HUES6 (cell line): Measurements from ENCODE around the gene CADPS.
A peak's percentile ranks its signal among the peaks of the same experiment; 100 is the strongest.

Experiments used
- H3K27ac ChIP-seq: 2 replicates; pipeline ENCODE4 v1.7.0; 2013; ENCODE audit warnings: low read depth, mild to moderate bottlenecking, low read length, inconsistent platforms
- H3K27me3 ChIP-seq: 2 replicates; pipeline ENCODE4 v1.6.1; 2013; ENCODE audit warnings: low read length; ENCODE audit not compliant: control insufficient read depth, insufficient read depth
- H3K36me3 ChIP-seq: 2 replicates; pipeline ENCODE4 v1.6.1; 2013; ENCODE audit warnings: low read length; ENCODE audit not compliant: control insufficient read depth, insufficient read depth
- H3K4me1 ChIP-seq: 2 replicates; pipeline ENCODE4 v1.6.1; 2013; ENCODE audit warnings: low read length; ENCODE audit not compliant: control insufficient read depth, insufficient read depth
- H3K4me3 ChIP-seq: 2 replicates; pipeline ENCODE4 v1.5.1; 2013; ENCODE audit warnings: low read depth, low read length
- H3K9ac ChIP-seq: one replicate; pipeline ENCODE4 v1.6.1; 2013; ENCODE audit warnings: mild to moderate bottlenecking, low read length
- H3K9me3 ChIP-seq: 2 replicates; pipeline ENCODE4 v1.6.1; 2013; ENCODE audit warnings: low read depth, low read length; ENCODE audit not compliant: control insufficient read depth, insufficient read depth

Gene CADPS

DNA sequence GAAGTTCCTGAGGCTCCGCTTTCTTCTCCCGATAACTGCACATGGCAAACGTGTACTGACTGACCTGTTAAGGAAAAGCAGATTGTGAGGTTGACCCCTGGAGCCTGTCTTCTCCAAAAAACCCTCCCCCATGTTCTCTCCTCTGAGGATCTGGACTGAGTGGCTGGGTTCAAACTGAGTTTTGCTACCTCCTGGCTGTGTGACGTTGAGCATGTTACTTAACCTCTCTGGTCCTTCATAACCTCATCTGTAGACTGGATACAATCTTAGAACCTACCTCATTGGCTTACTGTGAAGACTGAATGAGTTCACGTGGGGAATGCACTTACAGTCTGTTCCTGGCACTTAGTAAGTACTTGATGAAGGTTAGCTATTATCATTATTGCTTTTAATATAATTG is 317.8 kb downstream of the CADPS start:
- no peaks in the 10 kb centered on the region for H3K9me3 ChIP-seq
- peaks cover 8% of the 10 kb centered on the region; the same call in 1 of the 2 replicates for H3K4me1 ChIP-seq
- H3K4me3 ChIP-seq, result no peak overlapping the region
- no peaks in the 10 kb centered on the region for H3K27me3 ChIP-seq
- no peak overlapping the region for H3K27ac ChIP-seq
- no peaks in the 10 kb centered on the region for H3K36me3 ChIP-seq
- no peak overlapping the region for H3K9ac ChIP-seq

DNA sequence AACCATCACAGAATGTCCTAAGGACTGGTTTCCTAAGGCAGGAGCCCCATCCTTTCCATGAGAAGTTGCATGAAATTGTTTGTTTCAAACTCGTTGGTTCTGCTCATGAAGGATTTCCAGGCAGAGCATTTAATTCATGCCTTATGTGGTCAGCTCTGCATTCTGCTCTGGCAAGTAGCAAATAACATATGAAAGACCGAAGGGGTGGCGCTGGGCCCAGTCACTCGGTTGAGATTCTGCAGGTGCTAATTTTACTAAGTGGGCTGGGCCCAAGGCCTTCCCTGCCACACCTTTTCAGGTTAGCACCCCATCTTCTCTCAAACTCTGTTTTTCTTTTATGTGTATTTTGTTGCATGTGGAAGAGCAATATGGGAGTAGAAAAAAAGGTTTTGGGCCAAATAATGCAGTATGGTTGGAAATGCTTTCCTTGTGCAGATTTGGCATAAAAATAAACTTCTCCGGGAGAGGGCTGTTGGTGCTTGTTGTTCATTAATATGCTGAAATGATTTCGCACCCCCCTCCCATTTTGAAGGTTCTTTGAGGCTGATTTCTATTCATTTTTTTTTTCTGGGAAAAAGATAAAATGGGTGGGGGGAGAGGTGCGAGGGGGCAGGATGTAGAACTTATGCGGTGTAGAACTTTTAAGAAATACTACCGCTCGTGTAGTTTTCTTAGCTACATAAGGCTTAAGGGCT is 318.9 kb downstream of the CADPS start:
- Histone ChIP-seq H3K4me1 (peaks cover 8% of the 10 kb centered on the region; the same call in 1 of the 2 replicates), H3K27ac (no peak overlapping the region)

DNA sequence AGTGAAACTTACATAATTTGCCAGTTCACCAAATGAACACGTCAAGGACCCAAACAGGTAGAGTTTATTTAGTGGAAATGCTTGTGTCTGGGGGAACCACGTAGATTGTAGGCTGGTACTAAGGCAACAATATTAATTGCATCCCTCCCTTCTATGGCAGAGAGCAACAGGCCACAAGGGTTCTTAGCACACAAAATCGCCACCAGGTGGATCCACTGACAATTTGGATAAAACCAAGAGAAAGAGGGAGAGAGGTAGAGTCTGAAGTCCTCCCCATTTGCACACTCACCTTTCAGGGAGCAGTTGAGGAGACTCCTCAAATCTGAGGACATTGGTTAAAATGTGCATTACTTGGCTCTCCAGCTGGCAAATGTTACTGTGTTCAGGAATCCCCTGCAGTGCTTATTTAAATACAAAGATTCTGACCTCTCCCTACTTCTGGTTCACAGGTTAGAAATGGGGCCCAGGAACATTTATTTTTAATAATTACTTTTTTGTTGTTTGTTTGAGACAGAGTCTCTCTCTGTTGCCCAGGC is 320.9 kb downstream of the CADPS start:
- Histone ChIP-seq H3K4me3 (no peak overlapping the region), H3K9ac (no peak overlapping the region), H3K27ac (no peak overlapping the region), H3K4me1 (peaks cover 8% of the 10 kb centered on the region; the same call in 1 of the 2 replicates), H3K36me3 (no peaks in the 10 kb centered on the region), H3K27me3 (no peaks in the 10 kb centered on the region), H3K9me3 (no peaks in the 10 kb centered on the region)

More for the DNA sequence above, 318.9 kb downstream of the CADPS start:
- Histone ChIP-seq H3K36me3 (no peaks in the 10 kb centered on the region), H3K4me3 (no peak overlapping the region), H3K9me3 (no peaks in the 10 kb centered on the region), H3K9ac (no peak overlapping the region), H3K27me3 (no peaks in the 10 kb centered on the region)

GRCh38 chr3:62553811-62554210 is 321.4 kb downstream of the CADPS start:
- Histone ChIP-seq H3K27me3 (no peaks in the 10 kb centered on the region), H3K9me3 (no peaks in the 10 kb centered on the region), H3K4me3 (no peak overlapping the region), H3K36me3 (no peaks in the 10 kb centered on the region), H3K9ac (no peak overlapping the region), H3K27ac (no peak overlapping the region), H3K4me1 (peaks cover 11% of the 10 kb centered on the region; the same call in 1 of the 2 replicates)

GRCh38 chr3:62551556-62551955 is 323.7 kb downstream of the CADPS start:
- H3K4me1 ChIP-seq, result peaks cover 20% of the 10 kb centered on the region
- no peaks in the 10 kb centered on the region for H3K36me3 ChIP-seq
- no peak overlapping the region for H3K27ac ChIP-seq
- no peak overlapping the region for H3K9ac ChIP-seq
- no peaks in the 10 kb centered on the region for H3K9me3 ChIP-seq
- H3K4me3 ChIP-seq, result no peak overlapping the region
- no peaks in the 10 kb centered on the region for H3K27me3 ChIP-seq

DNA sequence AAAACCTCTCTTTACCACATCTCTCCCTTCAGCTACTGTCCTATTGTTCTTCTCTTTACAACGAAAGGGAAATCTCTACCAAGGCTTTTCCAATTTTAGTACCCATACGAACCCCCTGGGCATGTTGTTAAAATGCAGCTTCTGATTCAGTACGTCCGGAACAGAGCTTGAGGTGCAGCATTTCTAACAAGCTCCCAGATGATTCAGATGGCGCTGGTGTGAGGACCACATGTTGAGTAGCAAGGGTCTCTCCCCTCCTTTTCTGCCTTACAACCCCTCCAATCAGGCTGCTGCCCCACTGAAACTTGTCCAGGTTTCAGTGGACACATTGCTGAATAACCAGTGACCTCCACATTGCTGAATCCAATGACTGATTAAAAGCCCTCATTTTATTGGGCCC is 324.8 kb downstream of the CADPS start:
- Histone ChIP-seq H3K4me1 (peaks cover 13% of the 10 kb centered on the region), H3K4me3 (no peak overlapping the region), H3K9me3 (no peaks in the 10 kb centered on the region), H3K27ac (no peak overlapping the region), H3K9ac (no peak overlapping the region), H3K27me3 (no peaks in the 10 kb centered on the region), H3K36me3 (no peaks in the 10 kb centered on the region)

DNA sequence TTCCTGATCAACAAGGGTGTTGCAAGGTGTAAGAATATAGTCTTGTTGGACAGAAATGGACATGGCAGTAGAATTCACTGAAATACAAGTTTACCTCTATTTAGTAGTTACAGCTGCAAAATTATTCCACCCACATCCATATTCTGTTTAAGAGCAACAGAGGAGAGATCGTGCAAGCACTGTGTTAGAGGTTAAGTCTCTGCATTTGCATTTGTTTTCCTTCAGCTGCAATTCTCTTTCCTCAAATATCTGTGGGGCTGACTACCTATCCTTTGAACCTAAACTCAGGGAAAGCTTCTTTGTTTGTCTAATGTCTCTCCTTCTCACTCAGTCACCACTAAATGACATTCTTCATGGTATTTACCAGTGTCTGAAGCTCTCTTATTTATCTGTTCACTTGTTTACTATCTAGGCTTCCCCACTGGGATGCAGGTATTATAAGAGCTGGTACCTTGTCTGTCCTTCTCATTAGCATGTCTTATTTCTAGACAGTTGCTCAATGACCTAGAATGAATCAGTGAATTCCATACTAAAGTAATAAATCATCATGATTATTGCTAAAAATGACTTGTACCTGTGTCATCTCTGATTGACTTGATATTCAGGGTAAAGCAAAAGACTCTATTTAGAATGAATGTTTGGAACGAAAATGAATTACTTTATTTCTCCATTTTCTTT is 326.5 kb downstream of the CADPS start:
- Histone ChIP-seq H3K4me3 (no peak overlapping the region), H3K36me3 (no peaks in the 10 kb centered on the region), H3K9me3 (no peaks in the 10 kb centered on the region), H3K27ac (no peak overlapping the region), H3K27me3 (no peaks in the 10 kb centered on the region), H3K9ac (no peak overlapping the region), H3K4me1 (peaks cover 15% of the 10 kb centered on the region)

DNA sequence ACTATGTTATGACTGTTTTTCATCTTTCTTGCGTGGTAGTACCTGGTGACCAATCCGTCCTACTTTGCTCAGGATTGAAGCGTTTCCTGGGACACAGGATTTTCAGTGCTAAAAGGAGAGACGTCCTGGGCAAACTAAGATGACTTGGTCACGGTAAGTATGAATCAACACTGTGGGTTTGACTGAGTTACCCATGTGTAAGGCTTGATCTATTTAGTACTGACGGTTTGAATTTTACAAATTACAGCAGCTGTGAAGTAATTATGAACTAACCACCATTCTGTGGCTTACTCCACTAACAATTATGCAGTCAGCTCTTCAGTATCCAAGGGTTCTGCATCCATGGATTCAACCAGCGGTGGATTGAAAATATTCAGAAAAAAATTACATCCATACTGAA is 328.9 kb downstream of the CADPS start:
- no peak overlapping the region for H3K9ac ChIP-seq
- H3K4me1 ChIP-seq, result peaks cover 15% of the 10 kb centered on the region
- H3K9me3 ChIP-seq, result no peaks in the 10 kb centered on the region
- H3K36me3 ChIP-seq, result no peaks in the 10 kb centered on the region
- H3K4me3 ChIP-seq, result no peak overlapping the region
- no peaks in the 10 kb centered on the region for H3K27me3 ChIP-seq
- no peak overlapping the region for H3K27ac ChIP-seq

- Histone ChIP-seq H3K4me3 (no peak overlapping the region), H3K9me3 (no peaks in the 10 kb centered on the region), H3K27me3 (no peaks in the 10 kb centered on the region), H3K4me1 (peaks cover 31% of the 10 kb centered on the region), H3K9ac (no peak overlapping the region), H3K36me3 (no peaks in the 10 kb centered on the region), H3K27ac (no peak overlapping the region)
These were observed 333.0 kb downstream of the CADPS start for GRCh38 chr3:62542185-62542584.

GRCh38 chr3:62539762-62540161 is 335.5 kb downstream of the CADPS start:
- Histone ChIP-seq H3K9ac (no peak overlapping the region), H3K27ac (0 out of 2 replicates have a peak overlapping the region, but pooled peaks have one; percentile 12), H3K36me3 (no peaks in the 10 kb centered on the region), H3K9me3 (no peaks in the 10 kb centered on the region), H3K27me3 (no peaks in the 10 kb centered on the region), H3K4me1 (peaks cover 32% of the 10 kb centered on the region), H3K4me3 (no peak overlapping the region)

DNA sequence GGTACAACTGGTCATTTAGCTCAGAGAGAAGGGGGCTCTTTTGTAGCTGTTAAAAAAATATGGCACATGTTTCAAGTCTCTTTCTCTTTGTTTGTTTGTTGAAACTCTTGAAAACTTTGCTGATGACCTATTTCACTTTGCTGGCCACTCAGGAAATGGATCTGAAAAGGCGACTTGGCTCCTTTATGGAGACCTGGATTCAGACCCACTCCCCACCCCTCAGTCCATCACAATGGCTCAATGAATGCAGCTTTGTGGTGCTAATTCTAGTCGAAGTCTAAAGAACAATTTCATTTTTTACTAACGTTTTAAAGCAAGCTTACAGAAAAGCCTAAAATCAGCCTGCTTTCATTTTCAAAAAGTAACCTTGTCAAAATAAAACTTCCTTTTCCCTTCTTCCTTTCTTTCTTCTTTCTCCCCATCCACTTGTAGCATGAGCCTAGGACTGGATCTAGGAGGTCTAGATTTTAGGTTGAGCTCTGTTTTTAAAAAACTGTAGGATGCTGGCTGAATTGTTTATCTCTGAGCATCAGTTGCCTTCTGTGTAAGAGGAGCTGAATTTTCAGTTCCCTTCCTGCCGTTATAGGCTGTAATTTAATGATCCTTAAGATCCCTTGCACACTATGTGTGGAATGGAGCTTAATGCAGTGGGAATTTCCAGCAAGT is 336.4 kb downstream of the CADPS start:
- Histone ChIP-seq H3K27ac (peak overlapping the region; percentile 44), H3K4me3 (peak overlapping the region; percentile 13), H3K27me3 (no peaks in the 10 kb centered on the region), H3K9ac (peak overlapping the region; percentile 25), H3K36me3 (no peaks in the 10 kb centered on the region), H3K9me3 (no peaks in the 10 kb centered on the region), H3K4me1 (peaks cover 30% of the 10 kb centered on the region)
